Transverse colon (tissue), 3 donors: Measurements from ENCODE around the gene ALK.

Source experiments
- CTCF ChIP-seq, 5 experiments: fragments of 200-600 bp in 3 of 5; fragments of 450-650 bp in 2 of 5; sonication (generic) in 3 of 5; IDR thresholded peaks; 1 replicate in 2 of 5; 2 replicates in 3 of 5; pipeline ENCODE4 v1.5.1; 2016 to 2017; ENCODE audit warnings: antibody characterized with exemption in 5 of 5, inconsistent platforms in 3 of 5, mild to moderate bottlenecking in 2 of 5, moderate library complexity in 1 of 5
- EP300 ChIP-seq: sonication (generic); formaldehyde crosslinking; IDR thresholded peaks from one replicate; pipeline ENCODE4 v1.6.1; 2017; ENCODE audit warnings: antibody characterized with exemption, low read depth

- TF ChIP-seq EP300, result no peak
- TF ChIP-seq CTCF (IDR thresholded peaks at IDR 0.05), result no peak
Observed at GRCh38 chr2:29304399-29305060, 616.9 kb downstream of the ALK start.
